Measurements from ENCODE around the gene CCDC192.

GRCh38 chr5:127958421-127959011 is 255.3 kb downstream of the CCDC192 start:
- TF ChIP-seq EP300 (IDR thresholded peaks at IDR 0.05) (no peak), POLR2A (IDR thresholded peaks at IDR 0.05; ENCODE audit: low read depth) (no peak), POLR2AphosphoS5 (IDR thresholded peaks at IDR 0.05) (no peak)
- TF ChIP-seq, protein P1, sequence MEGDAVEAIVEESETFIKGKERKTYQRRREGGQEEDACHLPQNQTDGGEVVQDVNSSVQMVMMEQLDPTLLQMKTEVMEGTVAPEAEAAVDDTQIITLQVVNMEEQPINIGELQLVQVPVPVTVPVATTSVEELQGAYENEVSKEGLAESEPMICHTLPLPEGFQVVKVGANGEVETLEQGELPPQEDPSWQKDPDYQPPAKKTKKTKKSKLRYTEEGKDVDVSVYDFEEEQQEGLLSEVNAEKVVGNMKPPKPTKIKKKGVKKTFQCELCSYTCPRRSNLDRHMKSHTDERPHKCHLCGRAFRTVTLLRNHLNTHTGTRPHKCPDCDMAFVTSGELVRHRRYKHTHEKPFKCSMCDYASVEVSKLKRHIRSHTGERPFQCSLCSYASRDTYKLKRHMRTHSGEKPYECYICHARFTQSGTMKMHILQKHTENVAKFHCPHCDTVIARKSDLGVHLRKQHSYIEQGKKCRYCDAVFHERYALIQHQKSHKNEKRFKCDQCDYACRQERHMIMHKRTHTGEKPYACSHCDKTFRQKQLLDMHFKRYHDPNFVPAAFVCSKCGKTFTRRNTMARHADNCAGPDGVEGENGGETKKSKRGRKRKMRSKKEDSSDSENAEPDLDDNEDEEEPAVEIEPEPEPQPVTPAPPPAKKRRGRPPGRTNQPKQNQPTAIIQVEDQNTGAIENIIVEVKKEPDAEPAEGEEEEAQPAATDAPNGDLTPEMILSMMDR (IDR thresholded peaks at IDR 0.05): no peak

All from esophagus muscularis mucosa (tissue), 4 donors.